Neural cell (in vitro differentiated cells): ENCODE data around the gene JMJD1C. TPM values are rescaled to one million over a fixed set of nuclear protein-coding genes. Genes with fewer than 3 reads are reported as not detected.

Experiments used
- H2AFZ ChIP-seq: fragments of 200-600, 300-800 bp; sonication (generic), shearing (Covaris generic); 2 replicates; pipeline ENCODE4 v1.6.0; 2014; ENCODE audit warnings: low read depth, mild to moderate bottlenecking, antibody characterized with exemption, low read length, moderate library complexity
- H3F3A ChIP-seq: fragments of 200-600 bp; shearing (Covaris generic); 2 replicates; pipeline ENCODE4 v1.6.1; 2016; ENCODE audit warnings: mild to moderate bottlenecking, moderate library complexity, mixed read lengths, antibody characterized with exemption, low read length; ENCODE audit not compliant: insufficient read depth, poor library complexity, severe bottlenecking
- H3K27ac ChIP-seq: fragments of 200-600, 300-800 bp; sonication (generic), shearing (Covaris generic); 2 replicates; pipeline ENCODE4 v1.5.1; 2014; ENCODE audit warnings: mild to moderate bottlenecking, low read length, moderate library complexity
- H3K27me3 ChIP-seq: fragments of 300-800, 200-600 bp; sonication (generic), shearing (Covaris generic); 2 replicates; pipeline ENCODE4 v1.6.0; 2014; ENCODE audit warnings: mild to moderate bottlenecking, low read depth, low read length, moderate library complexity; ENCODE audit not compliant: insufficient read depth
- H3K36me3 ChIP-seq: fragments of 300-800, 200-600 bp; sonication (generic), shearing (Covaris generic); 2 replicates; pipeline ENCODE4 v1.5.1; 2014; ENCODE audit warnings: mild to moderate bottlenecking, antibody characterized with exemption, low read length, moderate library complexity; ENCODE audit not compliant: insufficient read depth
- H3K4me2 ChIP-seq: fragments of 300-800, 200-600 bp; sonication (generic), shearing (Covaris generic); 2 replicates; pipeline ENCODE4 v1.6.0; 2014; ENCODE audit warnings: mild to moderate bottlenecking, low read length
- H3K4me3 ChIP-seq: fragments of 300-800, 200-600 bp; sonication (generic), shearing (Covaris generic); 2 replicates; pipeline ENCODE4 v1.5.1; 2014; ENCODE audit warnings: mild to moderate bottlenecking, low read length, moderate library complexity
- H3K79me2 ChIP-seq: fragments of 200-600 bp; shearing (Covaris generic); replicated peaks from 2 replicates; pipeline ENCODE4 v1.6.0; 2014; ENCODE audit warnings: mild to moderate bottlenecking, low read length, moderate library complexity; ENCODE audit not compliant: insufficient read depth
- H3K9ac ChIP-seq: fragments of 300-800, 200-600 bp; sonication (generic), shearing (Covaris generic); 2 replicates; pipeline ENCODE4 v1.6.1; 2016; ENCODE audit warnings: mild to moderate bottlenecking, low read length, mixed read lengths
- H3K9me2 ChIP-seq: fragments of 200-600 bp; shearing (Covaris generic); 2 replicates; pipeline ENCODE4 v1.6.1; 2016; ENCODE audit warnings: mild to moderate bottlenecking, low read length, mixed read lengths; ENCODE audit not compliant: insufficient read depth
- H3K9me3 ChIP-seq: fragments of 200-600, 300-800 bp; sonication (generic), shearing (Covaris generic); 2 replicates; pipeline ENCODE4 v1.6.1; 2016; ENCODE audit warnings: mild to moderate bottlenecking, mixed run types, low read length, moderate library complexity, mixed read lengths
- H4K20me1 ChIP-seq: fragments of 200-600 bp; shearing (Covaris generic); 2 replicates; pipeline ENCODE4 v1.6.1; 2016; ENCODE audit warnings: mild to moderate bottlenecking, mixed run types; ENCODE audit not compliant: insufficient read depth
- CTCF ChIP-seq: fragments of 450-650 bp; IDR thresholded peaks from 2 replicates; pipeline ENCODE4 v1.5.1; 2014; ENCODE audit warnings: antibody characterized with exemption, mild to moderate bottlenecking, moderate library complexity; ENCODE audit not compliant: poor library complexity, severe bottlenecking
- EP300 ChIP-seq: fragments of 450-650 bp; conservative IDR thresholded peaks from 2 replicates; pipeline ENCODE4 v1.6.1; 2014; ENCODE audit warnings: antibody characterized with exemption, mild to moderate bottlenecking, moderate library complexity; ENCODE audit not compliant: poor library complexity, severe bottlenecking
- EZH2 ChIP-seq: fragments of 200-600, 300-800 bp; shearing (Covaris generic), sonication (generic); IDR thresholded peaks from 2 replicates; pipeline ENCODE4 v1.6.1; 2014; ENCODE audit warnings: antibody characterized with exemption, low read length, borderline replicate concordance, mild to moderate bottlenecking; ENCODE audit not compliant: insufficient read depth, poor library complexity, severe bottlenecking
- MXI1 ChIP-seq: fragments of 450-650 bp; conservative IDR thresholded peaks from 2 replicates; pipeline ENCODE4 v1.6.1; 2014; ENCODE audit warnings: antibody characterized with exemption, mild to moderate bottlenecking; ENCODE audit not compliant: poor library complexity, severe bottlenecking
- POLR2AphosphoS5 ChIP-seq: IDR thresholded peaks from 2 replicates; pipeline ENCODE4 v1.6.1; 2012
- RAD21 ChIP-seq: fragments of 450-650 bp; conservative IDR thresholded peaks from 2 replicates; pipeline ENCODE4 v1.6.1; 2014; ENCODE audit warnings: antibody characterized with exemption, mild to moderate bottlenecking, moderate library complexity
- REST ChIP-seq: IDR thresholded peaks from 2 replicates; pipeline ENCODE4 v1.6.1; 2012; ENCODE audit warnings: borderline replicate concordance
- SMC3 ChIP-seq: fragments of 450-650 bp; conservative IDR thresholded peaks from 2 replicates; pipeline ENCODE4 v1.6.1; 2014; ENCODE audit warnings: antibody characterized with exemption, mild to moderate bottlenecking, moderate library complexity; ENCODE audit not compliant: poor library complexity
- TAF1 ChIP-seq: IDR thresholded peaks from 2 replicates; pipeline ENCODE4 v1.6.1; 2012; ENCODE audit warnings: low read depth
- polyA plus RNA-seq: library from polyadenylated mRNA; depleted of rRNA; stranded (reverse); fragments of >200 nt; gene quantifications from 2 replicates; pipeline ENCODE4 v1.2.3, GENCODE V29; 2014

Gene JMJD1C
- polyA plus RNA-seq, 1 donor from 2014 or later = 108 TPM

- Histone ChIP-seq H3K9ac (no peak overlapping the region), H2AFZ (no peak overlapping the region), H3F3A (no peaks in the 10 kb centered on the region), H4K20me1 (no peaks in the 10 kb centered on the region), H3K9me3 (no peaks in the 10 kb centered on the region), H3K4me3 (no peak overlapping the region), H3K4me2 (no peak overlapping the region), H3K79me2 (peaks cover 48% of the 10 kb centered on the region), H3K36me3 (peaks cover 6% of the 10 kb centered on the region), H3K27ac (no peak overlapping the region), H3K9me2 (no peaks in the 10 kb centered on the region), H3K27me3 (no peaks in the 10 kb centered on the region)
- TF ChIP-seq CTCF (no peak), TAF1 (no peak), RAD21 (no peak), REST (no peak), MXI1 (no peak), SMC3 (no peak), EZH2 (no peak), POLR2AphosphoS5 (no peak), EP300 (no peak)
Measured at GRCh38 chr10:63258920-63259678, 206.7 kb downstream of the JMJD1C start.

GRCh38 chr10:63257778-63258177 is 208.0 kb downstream of the JMJD1C start:
- Histone ChIP-seq H3K4me3 (no peak overlapping the region), H3K27me3 (no peaks in the 10 kb centered on the region), H3K79me2 (peaks cover 35% of the 10 kb centered on the region), H3K4me2 (no peak overlapping the region), H3F3A (no peaks in the 10 kb centered on the region), H3K9me2 (no peaks in the 10 kb centered on the region), H2AFZ (no peak overlapping the region), H3K9me3 (no peaks in the 10 kb centered on the region), H4K20me1 (no peaks in the 10 kb centered on the region), H3K36me3 (peaks cover 6% of the 10 kb centered on the region), H3K9ac (no peak overlapping the region), H3K27ac (no peak overlapping the region)
- TF ChIP-seq RAD21 = no peak
- TF ChIP-seq REST = no peak
- TF ChIP-seq POLR2AphosphoS5 = no peak
- no peak for TF ChIP-seq TAF1
- TF ChIP-seq EZH2 = no peak
